ENCODE results near the gene SAP30L.

The SAP30L gene

GRCh38 chr5:154467655-154468354 lies 22.0 kb downstream of the SAP30L start:
- DNase-seq: peak; percentile 37

- DNase-seq: no peak
These were observed 24.3 kb downstream of the SAP30L start for GRCh38 chr5:154470137-154470536.

GRCh38 chr5:154470947-154471870 lies 25.4 kb downstream of the SAP30L start:
- no peak for DNase-seq

GRCh38 chr5:154472871-154473580 lies 27.2 kb downstream of the SAP30L start:
- DNase-seq: no peak

GRCh38 chr5:154473581-154474283 lies 27.9 kb downstream of the SAP30L start:
- no peak for DNase-seq

GRCh38 chr5:154474396-154475334 lies 28.9 kb downstream of the SAP30L start:
- no peak for DNase-seq

DNA sequence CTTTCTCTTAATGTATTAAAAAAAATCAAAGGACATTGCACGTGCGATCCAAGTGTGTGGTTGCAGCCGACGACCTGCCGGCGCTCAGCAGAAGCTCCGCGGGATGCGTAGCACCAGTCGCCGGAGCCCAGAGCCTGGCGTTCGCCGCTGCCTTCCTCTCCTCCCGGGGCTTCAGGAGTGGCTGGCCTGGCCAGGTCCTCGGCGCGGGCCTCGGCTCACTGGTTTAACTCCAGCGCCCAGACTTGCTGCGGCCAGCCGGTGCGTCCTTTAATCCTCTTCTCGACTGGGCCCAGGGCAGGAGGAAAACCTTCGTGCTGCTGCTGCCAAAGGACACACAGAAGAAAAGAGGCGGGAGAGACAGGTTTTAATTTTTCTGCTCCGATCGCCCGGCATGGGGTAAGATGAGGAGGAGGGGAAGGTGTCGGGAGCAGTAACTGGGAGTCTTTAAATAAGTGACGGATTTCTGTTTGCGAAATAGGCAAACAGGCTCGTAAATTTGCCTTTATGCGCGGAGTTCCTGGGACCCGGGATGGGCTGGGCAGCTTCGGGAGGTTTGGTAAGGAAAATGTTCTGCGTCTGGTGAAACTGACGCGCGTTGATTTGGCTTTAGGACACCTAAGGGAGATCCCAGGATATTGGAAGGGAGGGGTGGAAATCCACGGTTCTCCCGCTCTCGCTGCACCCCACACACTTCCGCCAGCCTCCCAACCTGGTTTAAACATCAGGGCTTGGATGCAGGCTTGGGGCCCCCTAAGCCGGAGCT lies 30.0 kb downstream of the SAP30L start:
- no peak for DNase-seq

DNA sequence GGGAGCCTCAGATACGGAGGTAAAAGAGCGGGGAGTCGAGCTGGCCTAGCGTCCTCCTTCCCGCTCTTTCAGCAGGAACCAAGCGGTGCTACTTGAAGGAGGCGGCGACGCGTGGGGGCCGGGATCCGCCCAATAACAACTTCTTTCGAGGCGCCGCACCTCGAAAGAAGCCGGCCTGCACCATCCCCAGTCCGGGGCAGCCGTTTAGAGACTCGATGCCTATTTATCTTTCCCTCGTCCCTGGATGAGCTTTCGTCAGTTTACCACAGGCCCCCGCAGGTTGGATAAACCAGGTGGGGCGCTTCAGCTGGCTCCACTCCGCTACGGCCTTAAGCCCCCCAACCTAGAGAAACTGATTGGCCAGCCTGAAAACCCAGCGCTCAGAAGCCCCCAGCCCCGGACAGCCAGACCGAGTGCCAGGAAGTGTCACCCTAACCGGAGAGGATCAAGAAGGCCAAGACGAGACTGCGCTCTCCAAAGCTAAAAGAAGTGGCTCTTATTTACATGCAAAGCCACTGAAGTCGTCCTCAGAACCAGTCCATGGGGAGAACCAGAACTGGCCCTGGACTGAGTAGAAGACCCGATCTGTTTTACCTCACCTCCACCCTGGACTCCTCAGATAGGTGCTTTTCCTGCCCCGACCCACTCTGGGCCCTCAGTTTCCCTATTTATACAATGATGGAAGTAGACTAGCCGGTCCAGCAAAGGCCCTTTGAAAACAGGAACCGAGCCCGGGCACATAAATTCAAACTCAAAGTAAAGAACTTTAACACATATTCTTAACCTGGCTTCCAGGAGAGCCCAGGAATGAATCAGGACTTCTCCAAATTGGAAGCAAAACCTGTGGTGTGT lies 30.8 kb downstream of the SAP30L start:
- no peak for DNase-seq

DNA sequence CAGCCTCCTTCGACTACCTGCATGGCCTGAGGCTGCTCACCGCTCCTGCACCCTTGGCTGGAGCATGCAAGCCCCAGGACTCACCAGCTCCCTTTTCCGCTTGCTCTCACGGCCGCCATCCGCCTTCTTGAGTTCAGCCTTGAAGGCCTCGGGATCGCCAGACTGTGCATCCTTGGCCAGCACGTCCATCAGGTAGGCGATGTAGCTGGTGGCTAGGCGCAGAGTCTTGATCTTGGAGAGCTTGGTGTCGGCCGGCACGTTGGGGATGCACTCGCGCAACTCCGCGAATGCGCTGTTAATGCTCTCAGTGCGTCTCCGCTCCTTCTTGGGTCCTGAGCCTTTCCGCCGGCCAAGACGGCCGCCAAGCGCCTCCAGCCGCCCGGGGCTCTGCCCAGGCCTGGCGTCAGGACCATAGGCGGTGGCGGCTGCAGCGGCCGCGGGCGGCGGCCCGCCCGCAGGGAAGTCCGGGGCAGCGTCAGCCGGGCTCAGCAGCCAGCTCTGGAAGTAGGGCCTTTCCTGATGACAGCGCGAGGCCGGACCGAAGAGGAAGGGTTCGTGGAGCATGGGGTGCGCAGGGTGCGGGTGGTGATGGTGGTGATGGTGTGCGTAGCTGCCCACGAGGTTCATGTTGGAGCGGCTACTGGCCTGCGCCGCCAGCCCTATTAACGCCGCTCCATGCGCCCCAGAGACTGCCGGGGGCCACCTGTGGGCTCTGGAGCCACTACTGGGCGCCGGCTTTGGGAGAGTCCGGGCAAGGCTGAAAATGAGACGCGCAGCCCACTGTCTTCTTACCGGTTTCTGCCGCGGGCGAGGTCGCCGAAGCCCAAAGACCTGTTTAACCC lies 31.8 kb downstream of the SAP30L start:
- peak; percentile 49 for DNase-seq

DNA sequence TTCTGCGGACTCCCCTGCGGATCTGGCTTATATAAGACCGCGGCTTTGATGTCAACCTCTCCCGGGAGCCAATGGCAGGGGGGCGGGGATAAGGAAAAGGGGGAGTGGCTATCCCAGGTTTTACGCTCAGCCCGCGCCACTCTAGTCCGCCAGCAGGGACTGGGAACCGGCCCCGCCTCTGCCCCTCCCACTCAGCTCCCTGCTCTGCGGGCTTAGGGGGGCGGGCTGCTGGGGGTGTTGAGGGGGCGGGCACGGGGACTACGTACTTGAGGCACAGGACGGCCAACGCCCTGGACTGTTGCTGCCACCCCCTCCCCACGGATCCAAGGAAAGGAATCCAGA lies 32.4 kb downstream of the SAP30L start, which contains the start of gene HAND1:
Gene HAND1, minus strand, starts transcription at position 4 of the 342 bp plus-strand sequence. CDS start 219 bp downstream, outside the sequence.
- peak; percentile 57 for DNase-seq

GRCh38 chr5:154478752-154479159 lies 33.0 kb downstream of the SAP30L start:
- no peak for DNase-seq

DNA sequence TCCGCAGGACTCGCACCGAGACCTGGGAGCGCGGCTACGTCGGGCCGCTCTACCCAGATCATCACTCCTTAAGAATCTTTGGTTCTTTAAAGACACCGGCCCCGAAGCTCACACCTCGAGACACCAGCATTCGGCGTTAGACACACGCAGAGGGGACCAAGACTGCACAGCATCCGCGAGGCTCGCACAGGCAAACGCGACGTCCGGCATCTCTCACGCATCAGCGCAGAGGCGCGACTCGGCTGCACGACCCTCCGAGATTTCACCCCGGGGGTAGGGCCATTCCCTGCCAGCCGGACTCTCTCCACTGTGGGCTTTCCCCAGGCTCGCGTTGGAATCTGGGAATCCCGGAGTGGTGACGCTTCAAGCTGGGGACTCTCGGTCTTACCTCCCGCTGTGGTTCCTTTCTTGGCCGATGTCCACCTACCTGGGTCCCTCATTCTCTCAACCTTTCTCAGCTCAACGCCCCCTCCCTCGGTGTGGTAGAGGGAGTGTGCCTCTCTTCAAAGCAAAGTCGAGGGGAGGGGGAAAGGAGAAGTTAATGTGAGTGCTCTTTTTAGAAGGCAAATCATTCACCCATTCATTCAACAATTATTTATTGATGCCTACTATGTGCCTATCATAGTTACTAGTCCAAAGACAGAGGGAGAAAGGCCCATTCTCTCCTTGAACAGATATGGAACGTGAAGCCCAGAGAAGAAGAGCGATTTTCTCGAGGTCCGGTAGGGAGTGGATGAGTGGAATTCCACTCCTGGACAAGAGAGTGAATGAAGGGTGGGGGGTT lies 33.6 kb downstream of the SAP30L start:
- DNase-seq: no peak

GRCh38 chr5:154479944-154480750 lies 34.4 kb downstream of the SAP30L start:
- DNase-seq: no peak

DNA sequence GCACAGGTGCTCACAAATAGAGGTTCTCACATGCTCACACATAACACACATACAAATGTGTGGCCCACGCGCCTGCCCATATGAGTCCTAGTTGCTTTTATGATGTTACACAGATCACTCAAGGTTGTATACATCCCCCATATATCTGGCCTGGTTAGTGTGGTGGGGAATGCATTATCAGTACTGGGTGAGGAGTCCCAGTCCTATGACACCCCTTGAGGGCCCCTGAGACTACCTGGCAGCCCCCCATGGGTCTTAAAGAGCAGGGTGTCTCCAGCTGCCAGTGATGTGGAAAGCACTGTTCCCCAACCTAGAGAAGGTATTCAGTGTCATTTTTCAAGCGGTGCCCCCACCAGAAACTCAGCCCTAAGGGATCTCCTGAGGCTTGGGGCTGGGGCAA lies 35.0 kb downstream of the SAP30L start:
- DNase-seq: no peak

DNA sequence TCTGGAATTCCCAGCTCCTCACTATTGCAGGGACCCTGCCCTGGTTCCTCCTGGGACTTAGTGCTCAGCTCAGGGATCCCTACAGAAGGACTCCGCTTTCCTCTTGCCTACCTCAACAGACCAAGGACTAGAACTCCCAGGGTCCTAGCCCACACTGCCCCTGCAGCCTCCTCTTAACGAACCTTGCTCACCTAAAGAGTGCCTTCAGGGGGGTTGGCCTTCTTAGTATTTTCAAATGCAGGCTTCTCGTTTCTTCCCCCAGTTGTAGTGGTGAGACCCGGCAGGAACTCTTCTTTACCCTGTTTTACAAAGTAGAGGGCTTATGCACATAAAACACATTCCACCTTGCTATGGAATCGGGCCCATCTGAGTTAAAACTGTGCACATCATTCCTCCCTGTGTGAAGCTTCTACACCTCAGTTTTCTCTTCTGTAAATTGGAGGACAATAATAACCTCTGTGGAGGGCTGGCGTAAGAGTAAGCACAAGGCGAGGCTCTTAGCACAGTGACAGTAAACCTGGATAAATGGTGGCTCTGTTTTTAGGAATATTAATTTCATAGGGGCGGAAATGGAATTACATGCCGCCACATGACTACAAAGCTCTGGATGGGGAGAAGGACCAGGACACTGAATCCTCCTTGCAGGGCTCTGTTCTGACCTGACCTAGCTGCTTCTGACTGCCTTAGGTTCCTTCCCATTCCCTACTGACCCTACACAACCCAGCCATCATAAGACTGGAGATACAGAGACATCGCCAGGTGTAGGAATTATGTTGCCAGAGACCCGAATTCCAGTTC lies 36.0 kb downstream of the SAP30L start:
- no peak for DNase-seq

All from NCI-H748 treated with DMSO at 0.1 percent for 48 hours (cell line).